GM12878 (cell line): ENCODE results near the gene GNB5. TPM values are rescaled to one million over a fixed set of nuclear protein-coding genes. Genes with fewer than 3 reads are reported as not detected.

Experiments
- ATAC-seq: fragments of 200-7000 bp; cut with Tn5 transposase; 3 replicates; pipeline ENCODE4 v1.9.1; 2020; ENCODE audit warnings: mild to moderate bottlenecking, moderate library complexity
- BruUV-seq: library from RNA; stranded (reverse); fragments of 400-500 nt; replicated peaks from 2 replicates; lab custom pipeline; 2021; lab: Mats Ljungman, UMichigan
- CTCF ChIA-PET: fragments of 300-600 bp; sonication (Branson Sonifier 250); formaldehyde crosslinking; extraction: SDS; loops from one replicate; lab custom pipeline; 2021; ENCODE audit warnings: inconsistent platforms; lab: Yijun Ruan, JAX
- POLR2A ChIA-PET: fragments of 350-600 bp; formaldehyde crosslinking; extraction: SDS; loops from one replicate; lab custom pipeline; 2021; ENCODE audit warnings: inconsistent platforms; lab: Charles Lee
- RAD21 ChIA-PET: fragments of 300-600 bp; sonication (Branson Sonifier 250); formaldehyde crosslinking; loops from one replicate; lab custom pipeline; 2023; ENCODE audit warnings: antibody characterized with exemption; ENCODE audit not compliant: unreplicated experiment; lab: Charles Lee
- SMC1A ChIA-PET: fragments of 300-600 bp; sonication (Branson Sonifier 250); formaldehyde crosslinking; loops from one replicate; lab custom pipeline; 2023; ENCODE audit not compliant: unreplicated experiment, uncharacterized antibody; lab: Charles Lee
- DNase-seq: peaks from one replicate; pipeline ENCODE4 v3.0.0-alpha.2; 2011; ENCODE audit warnings: low read depth, low spot score
- FAIRE-seq: peaks from 3 replicates; lab custom pipeline; 2011; peaks lifted over from hg19 to GRCh38; lab: Jason Lieb, UNC
- H2AFZ ChIP-seq: 2 replicates; pipeline ENCODE4 v1.6.0; 2011; ENCODE audit warnings: low read depth, low read length, control low read depth; ENCODE audit not compliant: control insufficient read depth
- H3K27ac ChIP-seq: 2 replicates; pipeline ENCODE4 v1.5.1; 2011; ENCODE audit warnings: control low read depth; ENCODE audit not compliant: control insufficient read depth, insufficient read depth
- H3K27me3 ChIP-seq, 2 experiments: replicated peaks in 1 of 2; 2 replicates each; pipeline versions ENCODE4 v1.6.0 to v1.6.1; 2011; ENCODE audit warnings: low read length in 1 of 2; ENCODE audit not compliant: control insufficient read depth in 2 of 2, insufficient read depth in 2 of 2
- H3K36me3 ChIP-seq, 2 experiments: 2 replicates each; pipeline ENCODE4 v1.5.1; 2011; ENCODE audit warnings: low read length in 1 of 2; ENCODE audit not compliant: control insufficient read depth in 2 of 2, insufficient read depth in 2 of 2
- H3K4me1 ChIP-seq: 2 replicates; pipeline ENCODE4 v1.6.1; 2011; ENCODE audit warnings: mild to moderate bottlenecking, low read length, moderate library complexity, mixed read lengths; ENCODE audit not compliant: control insufficient read depth, insufficient read depth
- H3K4me2 ChIP-seq: 2 replicates; pipeline ENCODE4 v1.6.0; 2011; ENCODE audit warnings: control low read depth; ENCODE audit not compliant: control insufficient read depth, insufficient read depth
- H3K4me3 ChIP-seq: fragments of 200-600 bp; sonication (generic); 2 replicates; pipeline ENCODE4 v1.5.1; 2016
- H3K79me2 ChIP-seq: 2 replicates; pipeline ENCODE4 v1.6.0; 2011; ENCODE audit warnings: low read length; ENCODE audit not compliant: control insufficient read depth, insufficient read depth
- H3K9ac ChIP-seq: 2 replicates; pipeline ENCODE4 v1.8.0; 2011; ENCODE audit warnings: low read length, control low read depth, mixed read lengths; ENCODE audit not compliant: control insufficient read depth, insufficient read depth
- H3K9me3 ChIP-seq: replicated peaks from 3 replicates; pipeline ENCODE4 v1.5.1; 2011; ENCODE audit warnings: mild to moderate bottlenecking, low read length; ENCODE audit not compliant: control insufficient read depth, insufficient read depth
- H4K20me1 ChIP-seq: 2 replicates; pipeline ENCODE4 v1.6.0; 2011; ENCODE audit not compliant: control insufficient read depth, insufficient read depth
- CHD1 ChIP-seq: IDR thresholded peaks from 2 replicates; pipeline ENCODE4 v1.6.1; 2012; ENCODE audit warnings: low read depth, low read length, improper control_type of control experiment
- CTCF ChIP-seq, 3 experiments: IDR thresholded peaks in 2 of 3; conservative IDR thresholded peaks in 1 of 3; 2 replicates each; pipeline ENCODE4 v1.5.1; 2011; ENCODE audit warnings: low read depth in 3 of 3, low read length in 3 of 3, mild to moderate bottlenecking in 3 of 3, control low read depth in 2 of 3, moderate library complexity in 2 of 3, inconsistent platforms in 1 of 3, mixed read lengths in 1 of 3; ENCODE audit not compliant: control insufficient read depth in 2 of 3, insufficient read depth in 1 of 3; ENCODE audit errors: extremely low read depth in 1 of 3
- FOXK2 ChIP-seq: fragments of 450-650 bp; IDR thresholded peaks from 2 replicates; pipeline ENCODE4 v1.6.1; 2017; ENCODE audit warnings: mild to moderate bottlenecking, moderate library complexity
- JUND ChIP-seq: IDR thresholded peaks from 2 replicates; pipeline ENCODE4 v1.6.1; 2012; ENCODE audit warnings: low read depth, mild to moderate bottlenecking, low read length, improper control_type of control experiment, moderate library complexity
- NFYB ChIP-seq: IDR thresholded peaks from 2 replicates; pipeline ENCODE4 v1.6.1; 2011; ENCODE audit warnings: low read depth, mild to moderate bottlenecking, low read length, improper control_type of control experiment, moderate library complexity; ENCODE audit not compliant: insufficient read depth
- POLR2AphosphoS2 ChIP-seq: IDR thresholded peaks from 2 replicates; pipeline ENCODE4 v1.6.1; 2011; ENCODE audit warnings: low read depth, mild to moderate bottlenecking, low read length, improper control_type of control experiment, moderate library complexity
- POLR2AphosphoS5 ChIP-seq: IDR thresholded peaks from 2 replicates; pipeline ENCODE4 v1.6.1; 2011; ENCODE audit warnings: mild to moderate bottlenecking, low read length, inconsistent platforms
- RAD21 ChIP-seq: IDR thresholded peaks from 2 replicates; pipeline ENCODE4 v1.6.1; 2011; ENCODE audit warnings: mild to moderate bottlenecking, low read depth, low read length, moderate library complexity; ENCODE audit not compliant: insufficient read depth
- RBBP5 ChIP-seq: fragments of 200-600 bp; sonication (generic); conservative IDR thresholded peaks from 2 replicates; pipeline ENCODE4 v1.6.1; 2016
- SMC3 ChIP-seq: IDR thresholded peaks from 2 replicates; pipeline ENCODE4 v1.6.1; 2011; ENCODE audit warnings: low read length, improper control_type of control experiment, borderline replicate concordance
- WGBS: methylation state at CpG from one replicate; pipeline ENCODE4 v1.1.6; 2016; ENCODE audit warnings: low lambda C conversion rate; ENCODE audit not compliant: insufficient replicate concordance, insufficient coverage; ENCODE audit errors: missing lambda C conversion rate; 5-methylcytosine and 5-hydroxymethylcytosine counted together
- in situ Hi-C: fragments of 300-500 bp; cut with MboI; formaldehyde crosslinking; loops from 9 replicates; pipeline ENCODE4 v1.14.3; 2018; ENCODE audit warnings: mixed read lengths
- intact Hi-C: fragments of 100-400 bp; cut with micrococcal nuclease; formaldehyde crosslinking; loops from one replicate; pipeline ENCODE4 v1.14.2; 2022; ENCODE audit not compliant: unreplicated experiment
- polyA plus RNA-seq, 11 experiments: library from polyadenylated mRNA; depleted of rRNA in 4 of 11; unstranded in 6 of 11; stranded (reverse) in 5 of 11; fragments of >200 nt; fragmentation: Nextera tagmentation in 4 of 11; fragmentation: Illumina TruSeq in 1 of 11; extraction: Ambion mirVana in 4 of 11; extraction: Trizol in 1 of 11; gene quantifications; 1 replicate in 1 of 11; 2 replicates in 10 of 11; pipeline versions ENCODE4 v1.2.1 to v1.2.3, GENCODE V29; 2011 to 2016; ENCODE audit warnings: inconsistent platforms in 2 of 11, missing spikeins in 2 of 11, low read depth in 1 of 11
- total RNA-seq, 4 experiments: library from RNA; depleted of rRNA in 3 of 4; stranded (reverse); fragments of >200 nt in 3 of 4; fragmentation: Illumina TruSeq in 1 of 4; extraction: Trizol in 1 of 4; gene quantifications; 2 replicates each; pipeline versions ENCODE4 v1.2.1 to v1.2.3, GENCODE V29; 2013 to 2021

Gene GNB5
- total and polyA plus RNA-seq, 10 of the 15 experiments (the other 5 are each of a cell fraction or from before 2014, with no cell fraction given) = 2.4 to 25.9 (median 15.2) TPM

GRCh38 chr15:52217186-52217585 lies 26.0 kb upstream of the GNB5 start:
- no peak overlapping the region for H3K4me2 ChIP-seq

More at GRCh38 chr15:52217186-52217585, 26.0 kb upstream of the GNB5 start:
- ChIA-PET CTCF (interaction anchor here (0.6 to 6.7 kb wide), 27 partner anchors 9 to 518 kb away, joined by 3 to 207 read pairs (median 4); partner anchors contain the start of gene GNB5), RAD21 (interaction anchor here (0.9 to 2.5 kb wide), 12 partner anchors 9 to 518 kb away, joined by 3 to 40 read pairs (median 4); no protein-coding TSS in a partner anchor), SMC1A (interaction anchor here (0.7 to 2.1 kb wide), 12 partner anchors 10 to 519 kb away, joined by 3 to 47 read pairs (median 5); no protein-coding TSS in a partner anchor), POLR2A (interaction anchor here (1.0 to 1.2 kb wide), 2 partner anchors 10 to 16 kb away, joined by 3 read pairs; no protein-coding TSS in a partner anchor)
- FAIRE-seq (peak; percentile 69), DNase-seq (no peak), ATAC-seq (peak; percentile 74)
- no peak overlapping the region for H3K4me3 ChIP-seq
- no TSS peak for BruUV-seq
- H2AFZ ChIP-seq = no peak overlapping the region
- H4K20me1 ChIP-seq = no peaks in the 10 kb centered on the region
- 45% methylated on average over 10 of the region's 10 CpGs for WGBS
- no peaks in the 10 kb centered on the region for H3K79me2 ChIP-seq
- no peak overlapping the region for H3K27ac ChIP-seq
- no peaks in the 10 kb centered on the region for H3K36me3 ChIP-seq
- intact Hi-C loops = no loop called here
- H3K9ac ChIP-seq = no peak overlapping the region
- H3K27me3 ChIP-seq = no peaks in the 10 kb centered on the region
- peaks cover 15% of the 10 kb centered on the region for H3K4me1 ChIP-seq
- H3K9me3 ChIP-seq = no peaks in the 10 kb centered on the region
- in situ Hi-C loops = no loop called here
- TF ChIP-seq POLR2AphosphoS5 (no peak), RBBP5 (no peak), RAD21 (peak; percentile 43; the same call in 1 of the 2 replicates), FOXK2 (no peak), POLR2AphosphoS2 (no peak), JUND (no peak), NFYB (no peak), CHD1 (no peak), CTCF (IDR thresholded peaks at IDR 0.05 in 2 of 3, conservative IDR thresholded peaks at IDR 0.05 in 1 of 3; ENCODE audit: control insufficient read depth in 2 of 3, extremely low read depth in 1 of 3, insufficient read depth in 1 of 3, low read depth in 3 of 3, low read length in 3 of 3) (peak; percentile 57 to 73 (median 58)), SMC3 (peak; percentile 45; the same call in 1 of the 2 replicates)
